NCI-H1105 treated with DMSO at 0.1 percent for 48 hours (cell line): ENCODE results near the gene AQP1.

Experiments
- DNase-seq: peaks from one replicate; lab custom pipeline; 2025; lab: John Stamatoyannopoulos, UW

The AQP1 gene

GRCh38 chr7:30884881-30885280, 26.8 kb upstream of the AQP1 start:
- DNase-seq: no peak

GRCh38 chr7:30886608-30887011, 25.0 kb upstream of the AQP1 start:
- DNase-seq: no peak

GRCh38 chr7:30887464-30887872, 24.2 kb upstream of the AQP1 start:
- peak; percentile 21 for DNase-seq

- DNase-seq: no peak
Measured at GRCh38 chr7:30888747-30889146, 22.9 kb upstream of the AQP1 start.

GRCh38 chr7:30890226-30890625, 21.4 kb upstream of the AQP1 start:
- DNase-seq: no peak

GRCh38 chr7:30893357-30893756, 18.3 kb upstream of the AQP1 start:
- DNase-seq: no peak

- DNase-seq: no peak
Measured at GRCh38 chr7:30894009-30894408, 17.6 kb upstream of the AQP1 start.

GRCh38 chr7:30894866-30895605, 16.6 kb upstream of the AQP1 start:
- DNase-seq: no peak

- DNase-seq: no peak
Measured at GRCh38 chr7:30896036-30896435, 15.6 kb upstream of the AQP1 start.

DNA sequence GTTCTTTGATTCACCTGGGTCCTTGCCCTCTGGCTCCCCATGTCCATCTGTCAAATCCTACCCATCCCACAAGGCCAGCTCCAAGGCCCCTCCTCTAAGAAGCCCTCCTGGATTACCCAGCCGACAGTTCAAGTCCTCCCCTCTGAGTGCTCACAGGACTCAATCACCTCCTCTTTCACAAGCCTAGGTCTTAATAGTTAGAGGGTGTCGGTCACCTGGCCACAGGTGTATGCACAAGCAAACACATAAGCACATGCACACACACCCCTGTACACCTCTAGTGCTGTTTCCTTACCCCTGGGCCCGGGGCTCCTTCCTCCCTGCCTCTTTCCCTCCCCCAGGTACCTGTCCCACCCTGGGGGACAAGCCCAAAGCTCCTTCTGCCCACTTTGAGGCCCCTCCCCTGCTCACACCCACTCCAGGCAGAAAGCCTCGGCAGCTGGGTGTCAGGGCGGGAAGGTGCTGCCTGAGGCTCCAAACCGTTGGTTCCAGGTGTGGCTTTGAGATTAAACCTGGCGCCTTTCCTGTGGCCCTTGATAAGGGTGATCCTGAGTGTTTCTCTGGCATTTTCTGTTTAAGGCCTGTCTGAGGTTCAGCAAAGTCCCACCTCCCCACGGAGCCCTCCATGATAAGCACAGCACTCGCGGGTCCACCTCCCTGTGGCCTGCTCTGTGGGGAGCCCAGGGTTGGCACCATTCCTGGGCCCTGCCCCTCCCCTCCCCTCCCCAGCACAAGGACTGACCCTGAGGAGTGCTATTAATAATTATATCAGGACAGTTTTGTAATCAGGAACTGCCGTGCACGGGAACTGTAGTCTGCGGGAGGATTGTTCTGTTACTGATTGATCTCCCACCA, 14.6 kb upstream of the AQP1 start:
- DNase-seq: no peak

- DNase-seq: no peak
Measured at GRCh38 chr7:30897770-30898169, 13.9 kb upstream of the AQP1 start.

GRCh38 chr7:30898411-30898810, 13.2 kb upstream of the AQP1 start:
- no peak for DNase-seq

GRCh38 chr7:30899066-30899465, 12.6 kb upstream of the AQP1 start:
- DNase-seq: no peak

GRCh38 chr7:30899630-30900029, 12.0 kb upstream of the AQP1 start:
- no peak for DNase-seq

- no peak for DNase-seq
Measured at GRCh38 chr7:30900053-30900452, 11.6 kb upstream of the AQP1 start.

DNA sequence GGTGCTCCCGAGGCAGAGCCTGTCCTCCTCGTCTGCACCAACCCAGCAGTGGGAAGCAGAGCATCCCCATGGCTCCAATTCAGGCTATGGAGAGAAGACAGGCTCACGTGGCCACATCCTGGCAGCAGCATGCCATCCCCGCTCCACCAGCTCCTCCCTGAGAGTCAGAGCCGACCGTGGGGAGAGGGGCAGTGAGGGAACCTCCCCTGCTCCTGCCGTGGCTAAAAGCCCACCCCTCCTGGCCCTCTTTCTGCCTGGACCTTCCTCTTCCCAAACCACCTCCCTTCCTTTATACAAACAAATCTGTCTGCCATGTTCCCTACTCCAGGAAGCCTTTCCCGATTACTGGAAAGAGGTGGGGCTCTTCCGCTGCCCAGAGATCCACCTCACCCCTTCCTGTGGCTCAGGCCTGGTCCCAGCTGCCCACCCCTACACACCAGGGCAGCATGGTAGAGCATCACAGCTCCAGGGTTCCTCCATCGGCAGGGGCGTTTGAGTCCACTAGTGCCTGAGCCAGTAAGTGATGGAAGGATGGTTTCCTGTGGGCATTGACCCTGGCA, 10.8 kb upstream of the AQP1 start:
- DNase-seq: no peak

DNA sequence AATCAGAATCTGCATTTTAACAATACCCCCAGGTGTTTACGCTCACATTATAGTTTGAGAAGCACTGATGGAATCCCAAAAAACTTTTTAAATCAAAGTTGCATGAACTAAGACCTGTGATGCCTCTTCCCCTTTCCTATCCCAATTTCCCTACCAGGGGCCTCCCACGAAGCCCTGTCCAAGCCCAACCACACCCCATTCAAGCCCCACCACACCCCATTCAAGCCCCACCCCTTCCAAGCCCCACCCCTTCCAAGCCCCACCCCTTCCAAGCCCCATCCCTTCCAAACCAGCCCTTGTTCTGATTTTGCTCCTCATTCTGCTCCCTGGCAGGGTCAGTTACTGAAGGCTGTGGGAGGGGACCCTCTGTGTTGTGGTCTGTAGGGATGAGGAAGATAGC, 9.8 kb upstream of the AQP1 start:
- DNase-seq: no peak

DNA sequence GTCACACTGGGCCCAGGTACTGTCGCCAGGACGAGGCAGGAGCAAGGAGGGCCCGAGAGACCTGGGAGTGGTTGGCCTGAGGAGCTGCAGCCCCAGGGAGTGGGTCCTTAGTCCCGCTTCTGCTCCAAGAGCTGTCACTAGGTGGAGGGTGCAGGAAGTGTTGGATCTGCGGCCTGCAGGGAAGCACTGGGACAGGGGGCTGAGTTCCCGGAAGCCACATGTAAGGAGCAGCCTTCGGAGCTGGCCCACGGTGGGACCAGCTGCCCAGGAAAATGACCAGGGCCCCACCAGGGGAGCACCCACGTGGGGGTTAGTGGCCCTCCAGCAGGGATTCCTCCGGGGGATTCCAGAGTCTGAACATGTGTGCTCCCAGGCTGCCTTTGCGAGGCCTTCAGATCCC, 9.2 kb upstream of the AQP1 start:
- no peak for DNase-seq

DNA sequence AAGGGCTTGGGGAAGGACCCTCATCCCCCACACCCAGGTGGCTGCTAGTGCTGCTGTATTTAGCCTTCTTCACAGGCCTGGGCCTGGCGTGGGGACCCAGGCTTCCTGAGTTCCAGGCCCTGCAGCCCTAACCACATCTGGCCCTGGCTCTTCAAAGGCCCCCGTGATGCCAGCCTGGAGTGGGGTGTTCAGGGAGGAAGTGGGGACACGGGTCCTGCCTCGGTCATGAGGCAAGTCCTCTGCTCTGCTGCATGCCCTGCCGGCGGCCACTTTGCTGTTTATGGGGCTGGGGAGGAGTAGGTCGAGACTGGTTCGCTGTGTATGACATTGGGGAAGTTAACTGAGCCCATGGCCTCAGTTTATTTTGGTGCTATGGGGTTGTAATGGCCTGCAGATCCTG, 8.5 kb upstream of the AQP1 start:
- DNase-seq: no peak

DNA sequence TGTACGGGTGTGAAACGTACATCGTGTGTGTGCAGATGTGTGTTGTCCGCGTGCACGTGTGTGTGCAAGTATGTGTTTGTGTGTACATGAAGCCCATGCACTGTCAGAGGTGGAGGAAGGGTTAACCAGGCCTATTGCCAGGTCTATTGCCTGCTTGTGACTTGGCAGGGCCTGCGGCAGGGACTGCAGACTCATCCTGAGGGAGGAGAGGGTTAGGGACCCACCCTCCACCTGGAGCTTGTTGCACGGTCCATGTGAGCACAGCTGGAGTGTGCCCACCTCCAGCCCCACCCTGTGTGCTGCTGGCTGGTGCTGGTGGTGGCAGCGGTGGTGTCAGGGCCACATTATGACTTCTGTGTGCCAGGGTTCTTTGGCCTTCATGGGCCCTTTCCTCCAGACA, 7.1 kb upstream of the AQP1 start:
- DNase-seq: no peak

GRCh38 chr7:30905078-30906012, 6.3 kb upstream of the AQP1 start:
- no peak for DNase-seq

DNA sequence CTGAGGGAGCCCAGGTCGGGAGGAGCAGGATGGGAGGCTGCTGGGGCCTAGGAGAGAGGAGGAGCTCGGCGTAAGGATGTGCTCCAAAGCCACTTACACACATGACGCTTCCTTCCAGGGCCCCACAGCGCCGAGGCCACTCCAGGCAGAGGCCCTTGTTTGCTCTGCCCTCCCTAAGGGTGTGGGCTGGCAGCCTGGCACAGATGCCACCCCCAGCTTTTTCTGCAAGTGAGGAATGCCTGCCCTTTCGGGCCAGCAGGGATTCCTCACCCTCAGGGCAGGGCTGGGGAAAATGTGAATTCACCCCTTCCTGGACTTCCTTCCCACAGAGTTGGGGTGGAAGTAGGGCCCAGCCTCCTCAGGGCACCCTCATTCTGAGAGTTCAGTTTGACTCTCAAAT, 5.6 kb upstream of the AQP1 start:
- DNase-seq: no peak
